HUES48 (cell line): ENCODE measurements around the gene EPHA2.

Source experiments
- H3K27ac ChIP-seq: one replicate; pipeline ENCODE4 v1.7.0; 2013; ENCODE audit warnings: low read depth, low read length, inconsistent platforms
- H3K27me3 ChIP-seq: 2 replicates; pipeline ENCODE4 v1.6.1; 2013; ENCODE audit warnings: mild to moderate bottlenecking, low read length; ENCODE audit not compliant: control insufficient read depth, insufficient read depth
- H3K36me3 ChIP-seq: 2 replicates; pipeline ENCODE4 v1.6.1; 2013; ENCODE audit warnings: low read length; ENCODE audit not compliant: control insufficient read depth, insufficient read depth
- H3K4me1 ChIP-seq: 2 replicates; pipeline ENCODE4 v1.6.1; 2013; ENCODE audit warnings: mild to moderate bottlenecking, low read length; ENCODE audit not compliant: control insufficient read depth, insufficient read depth
- H3K4me3 ChIP-seq: 2 replicates; pipeline ENCODE4 v1.5.1; 2013; ENCODE audit warnings: mild to moderate bottlenecking, low read depth, low read length
- H3K9ac ChIP-seq: 2 replicates; pipeline ENCODE4 v1.6.1; 2013; ENCODE audit warnings: mild to moderate bottlenecking, low read depth, low read length, moderate library complexity
- H3K9me3 ChIP-seq: 2 replicates; pipeline ENCODE4 v1.6.1; 2013; ENCODE audit warnings: low read length; ENCODE audit not compliant: control insufficient read depth, insufficient read depth

EPHA2 gene

DNA sequence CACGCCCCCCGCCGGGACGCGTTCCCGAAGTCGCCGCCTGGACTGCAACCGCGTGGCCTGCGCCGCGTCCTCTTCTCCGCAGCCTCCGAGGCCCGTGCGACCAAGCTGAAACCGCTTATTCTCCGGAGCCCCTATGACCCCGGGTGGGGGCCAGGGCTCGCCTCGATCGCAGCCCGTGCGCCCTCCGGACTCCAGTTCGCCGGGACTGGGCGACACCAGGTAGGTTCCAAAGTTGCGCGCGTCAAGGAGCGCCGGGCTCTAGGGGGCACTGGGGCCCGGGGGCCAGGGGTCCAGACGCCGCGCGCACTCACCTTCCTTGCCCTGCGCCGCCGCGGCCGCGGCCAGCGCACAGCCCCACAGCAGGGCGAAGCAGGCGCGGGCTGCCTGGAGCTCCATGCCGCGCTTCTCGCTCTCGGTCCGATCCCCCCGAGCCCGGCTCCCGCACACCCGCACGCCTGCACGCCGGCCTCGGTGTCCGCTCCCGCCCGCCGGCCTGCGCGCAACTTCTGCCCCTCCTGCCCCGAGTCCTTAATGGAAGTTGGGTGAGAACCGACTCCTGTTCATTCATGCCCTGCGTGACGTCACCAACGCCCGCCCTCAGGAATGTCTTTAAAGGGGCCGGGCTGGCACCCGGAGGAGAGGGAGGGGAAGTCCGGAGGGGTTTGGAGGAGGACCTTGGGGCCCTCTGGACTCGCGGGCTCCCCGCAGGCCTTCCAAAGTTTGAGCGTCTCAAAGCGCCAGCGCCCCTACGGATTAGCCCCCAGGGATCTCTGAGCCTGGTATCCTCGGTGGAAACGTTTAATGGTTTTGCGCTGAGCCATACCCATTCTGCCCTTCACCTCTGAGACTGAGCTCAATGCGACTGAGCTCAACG lies at the start of gene EPHA2:
EPHA2 (minus strand) TSS at position 533 of the 874 bp plus-strand sequence; CDS start at position 396, 137 bp downstream.
- Histone ChIP-seq H3K4me3 (peak within 1 kb of the TSS; percentile 85), H3K27ac (peak within 1 kb of the TSS; percentile 85), H3K36me3 (no peaks in the 10 kb centered on the region), H3K9me3 (no peaks in the 10 kb centered on the region), H3K9ac (peak within 1 kb of the TSS; percentile 77), H3K4me1 (peaks cover 37% of the 10 kb centered on the region), H3K27me3 (peaks cover 21% of the 10 kb centered on the region)

DNA sequence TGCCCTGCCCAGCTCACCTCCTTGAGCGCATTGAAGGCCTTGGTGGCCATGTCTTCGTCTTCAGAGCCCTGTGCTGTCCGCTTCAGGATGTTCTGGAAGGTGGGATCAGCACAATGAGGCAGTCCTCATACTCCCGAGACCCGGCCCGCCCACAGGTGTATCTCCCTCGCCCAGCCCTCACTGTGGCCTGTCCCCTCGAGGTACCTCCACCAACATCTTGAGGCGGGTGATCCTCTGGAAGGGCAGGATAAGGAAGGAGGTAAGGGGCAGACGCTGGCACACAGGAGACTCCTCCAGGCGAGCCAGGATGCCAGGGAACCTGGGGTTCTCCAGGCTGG lies 49.4 kb upstream of the EPHA2 start:
- Histone ChIP-seq H3K4me1 (peaks cover 14% of the 10 kb centered on the region; the same call in 1 of the 2 replicates), H3K9ac (no peak overlapping the region), H3K36me3 (peaks cover 38% of the 10 kb centered on the region)

DNA sequence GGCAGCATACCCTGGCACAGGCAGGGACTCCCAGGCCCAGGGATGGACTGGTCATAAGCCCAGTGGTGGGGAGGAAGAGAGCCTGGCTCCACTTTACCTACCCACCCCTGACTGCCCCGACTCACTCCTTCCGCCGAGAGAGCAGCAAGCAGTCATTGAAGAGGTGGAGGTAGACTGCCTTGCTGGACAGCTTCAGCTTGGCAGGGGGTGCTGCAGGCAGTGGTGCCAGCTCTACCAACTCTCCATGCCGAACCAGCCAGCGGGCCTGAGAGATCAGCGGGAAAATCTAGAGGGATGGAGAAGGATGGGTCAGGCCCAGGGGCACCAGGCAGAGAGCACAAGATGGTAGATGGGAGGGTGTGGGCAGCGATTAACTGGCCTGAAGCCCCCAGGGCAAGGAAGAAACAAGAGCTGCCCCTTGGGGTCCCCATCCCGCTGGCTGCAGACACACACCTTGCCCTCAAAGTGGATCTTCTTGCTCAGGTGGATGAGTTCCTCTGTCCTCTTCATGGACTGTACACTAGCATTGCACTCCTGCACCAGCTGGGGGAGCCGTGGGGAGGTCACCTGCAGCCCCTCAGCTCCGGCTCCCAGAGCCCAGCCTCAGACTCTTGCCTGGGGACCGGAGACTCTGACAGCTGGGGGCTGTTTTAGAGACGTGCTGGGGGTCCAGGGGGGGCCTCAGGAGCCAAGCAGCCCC lies 48.9 kb upstream of the EPHA2 start:
- no peak overlapping the region for H3K4me3 ChIP-seq
- no peak overlapping the region for H3K27ac ChIP-seq
- peaks cover 38% of the 10 kb centered on the region for H3K36me3 ChIP-seq
- H3K27me3 ChIP-seq: no peaks in the 10 kb centered on the region
- H3K4me1 ChIP-seq: peaks cover 13% of the 10 kb centered on the region; the same call in 1 of the 2 replicates
- H3K9me3 ChIP-seq: no peaks in the 10 kb centered on the region
- no peak overlapping the region for H3K9ac ChIP-seq

More for the DNA sequence above, 49.4 kb upstream of the EPHA2 start:
- H3K27ac ChIP-seq: no peak overlapping the region
- no peak overlapping the region for H3K4me3 ChIP-seq
- H3K9me3 ChIP-seq: no peaks in the 10 kb centered on the region
- no peaks in the 10 kb centered on the region for H3K27me3 ChIP-seq

DNA sequence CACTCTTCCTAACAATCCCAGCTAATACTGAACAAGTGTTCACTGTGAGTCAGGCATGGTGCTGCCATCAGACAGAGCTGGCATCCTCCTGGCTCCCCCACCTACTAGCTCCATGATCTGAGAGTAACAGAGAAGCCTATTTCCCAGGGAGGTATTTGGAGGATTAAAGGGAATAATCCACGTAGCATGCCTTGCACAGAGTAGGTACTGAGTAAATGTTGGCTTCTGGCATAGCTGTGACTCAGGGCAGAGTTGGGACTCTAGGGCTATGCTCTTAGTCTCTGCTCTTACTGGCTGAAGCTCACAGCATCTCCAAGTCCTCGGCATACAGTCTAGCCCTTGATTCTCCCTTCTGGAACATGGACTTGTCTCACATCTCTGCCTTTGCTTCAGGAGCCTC lies 48.3 kb upstream of the EPHA2 start:
- no peak overlapping the region for H3K9ac ChIP-seq
- no peak overlapping the region for H3K4me3 ChIP-seq
- no peaks in the 10 kb centered on the region for H3K9me3 ChIP-seq
- H3K4me1 ChIP-seq: peaks cover 13% of the 10 kb centered on the region; the same call in 1 of the 2 replicates
- no peak overlapping the region for H3K27ac ChIP-seq
- H3K36me3 ChIP-seq: peaks cover 41% of the 10 kb centered on the region
- H3K27me3 ChIP-seq: no peaks in the 10 kb centered on the region

DNA sequence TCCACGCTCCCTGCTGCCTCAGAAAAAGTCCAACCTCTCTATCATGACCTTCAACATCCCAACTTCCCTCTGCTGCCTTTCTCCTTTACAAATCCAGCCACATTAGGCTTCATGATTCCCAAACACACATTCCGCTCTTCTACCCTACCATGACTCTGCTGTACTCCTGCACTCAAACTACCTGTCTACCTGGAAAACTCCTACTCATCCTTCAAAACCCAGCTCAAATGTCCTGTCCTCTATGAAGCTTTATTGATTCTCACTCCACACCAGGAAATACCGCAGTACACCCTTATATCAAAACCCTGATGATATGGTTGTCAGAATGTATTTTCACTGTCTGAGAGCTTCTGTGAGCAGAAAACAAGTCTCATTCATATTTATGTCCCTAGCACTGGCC lies 47.7 kb upstream of the EPHA2 start:
- Histone ChIP-seq H3K36me3 (peaks cover 47% of the 10 kb centered on the region), H3K9ac (no peak overlapping the region), H3K4me3 (no peak overlapping the region), H3K27me3 (no peaks in the 10 kb centered on the region), H3K9me3 (no peaks in the 10 kb centered on the region), H3K27ac (no peak overlapping the region), H3K4me1 (peaks cover 13% of the 10 kb centered on the region; the same call in 1 of the 2 replicates)

DNA sequence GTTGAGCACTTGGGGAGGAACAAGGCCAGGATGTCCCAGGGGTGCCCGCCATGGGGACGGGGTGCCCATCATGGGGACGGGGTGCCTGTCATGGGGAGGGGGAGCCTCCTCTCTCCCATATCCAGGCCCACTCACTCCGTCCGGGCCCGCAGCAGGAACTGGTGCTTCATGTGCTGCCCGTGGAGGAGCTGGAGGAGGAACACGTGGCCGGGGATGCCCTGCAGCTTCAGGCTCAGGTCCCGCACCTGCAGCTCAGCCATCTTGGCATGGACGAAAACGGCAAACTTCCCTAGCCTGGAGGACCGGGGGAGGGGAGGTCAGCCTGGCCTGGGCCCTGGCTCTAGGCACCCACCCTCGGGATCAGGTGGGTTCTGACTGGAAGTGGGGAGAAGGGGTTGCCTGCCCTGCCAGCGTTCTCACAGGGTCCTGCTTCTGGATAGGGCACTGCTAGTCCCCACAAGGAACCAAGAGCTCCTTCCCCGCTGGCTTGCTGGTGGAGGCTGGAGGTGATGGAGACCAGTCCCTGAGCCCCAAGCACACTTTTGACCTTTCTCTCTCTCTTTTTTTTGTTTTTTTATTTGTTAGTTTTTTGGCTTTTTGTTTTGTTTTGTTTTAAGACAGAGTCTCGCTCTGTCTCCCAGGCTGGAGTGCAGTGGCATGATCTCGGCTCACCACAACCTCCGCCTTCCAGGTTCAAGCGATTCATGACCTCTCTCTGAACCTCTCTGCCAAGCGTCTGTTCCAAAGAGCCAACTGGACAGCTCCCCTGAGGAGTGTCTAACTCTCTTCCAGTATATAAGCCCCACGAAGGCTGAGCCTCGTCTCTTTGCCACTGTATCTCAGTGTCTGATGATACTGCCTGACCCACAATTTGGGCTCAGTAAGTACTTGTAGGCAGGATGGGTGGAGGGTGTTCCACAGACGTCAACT lies 46.7 kb upstream of the EPHA2 start:
- Histone ChIP-seq H3K4me3 (no peak overlapping the region), H3K36me3 (peaks cover 53% of the 10 kb centered on the region), H3K9ac (no peak overlapping the region)

DNA sequence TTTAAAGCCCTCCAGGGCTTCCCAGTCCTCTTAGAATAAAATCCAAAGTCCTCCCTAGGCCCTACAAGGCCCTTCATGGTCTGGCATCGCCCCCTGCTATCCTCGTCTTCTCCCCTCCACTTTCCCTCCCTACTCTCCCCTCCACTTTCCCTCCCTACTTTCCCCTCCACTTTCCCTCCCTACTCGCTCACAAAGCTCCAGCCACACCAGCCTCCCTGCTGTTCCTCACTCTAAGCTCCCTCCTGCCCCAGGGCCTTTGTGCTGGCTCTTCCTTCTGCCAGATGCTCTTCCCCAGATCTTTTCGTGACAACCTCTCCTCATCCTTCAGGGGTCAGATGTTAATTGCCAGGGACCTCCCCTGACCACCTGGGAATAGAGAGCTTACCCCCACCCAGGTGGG lies 43.8 kb upstream of the EPHA2 start:
- H3K4me1 ChIP-seq: no peaks in the 10 kb centered on the region
- no peaks in the 10 kb centered on the region for H3K9me3 ChIP-seq
- no peak overlapping the region for H3K9ac ChIP-seq
- peaks cover 50% of the 10 kb centered on the region for H3K36me3 ChIP-seq
- H3K4me3 ChIP-seq: no peak overlapping the region
- H3K27me3 ChIP-seq: no peaks in the 10 kb centered on the region
- no peak overlapping the region for H3K27ac ChIP-seq

More for the DNA sequence above, 46.7 kb upstream of the EPHA2 start:
- H3K27ac ChIP-seq: no peak overlapping the region
- no peaks in the 10 kb centered on the region for H3K27me3 ChIP-seq
- H3K4me1 ChIP-seq: peaks cover 5% of the 10 kb centered on the region; the same call in 1 of the 2 replicates
- no peaks in the 10 kb centered on the region for H3K9me3 ChIP-seq

DNA sequence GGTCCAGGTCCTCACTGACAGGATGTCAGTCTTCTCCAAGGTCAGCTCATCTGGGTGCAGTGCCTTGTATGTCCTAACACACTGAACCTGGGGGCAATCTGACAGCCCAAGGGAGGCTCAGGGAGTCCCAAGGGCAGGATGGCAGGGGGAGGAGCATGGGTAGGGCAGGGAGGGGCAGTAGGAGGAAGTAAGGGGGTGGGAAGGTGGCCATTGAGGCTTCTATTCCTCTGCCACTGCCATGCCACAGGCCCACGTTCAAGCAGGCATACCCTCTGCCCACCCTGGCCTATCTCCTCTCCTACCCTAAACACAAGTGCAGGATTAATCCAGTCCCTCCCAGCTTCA lies 43.3 kb upstream of the EPHA2 start:
- Histone ChIP-seq H3K4me3 (no peak overlapping the region), H3K27ac (no peak overlapping the region), H3K9ac (no peak overlapping the region), H3K9me3 (no peaks in the 10 kb centered on the region), H3K27me3 (no peaks in the 10 kb centered on the region), H3K36me3 (peaks cover 44% of the 10 kb centered on the region), H3K4me1 (no peaks in the 10 kb centered on the region)

DNA sequence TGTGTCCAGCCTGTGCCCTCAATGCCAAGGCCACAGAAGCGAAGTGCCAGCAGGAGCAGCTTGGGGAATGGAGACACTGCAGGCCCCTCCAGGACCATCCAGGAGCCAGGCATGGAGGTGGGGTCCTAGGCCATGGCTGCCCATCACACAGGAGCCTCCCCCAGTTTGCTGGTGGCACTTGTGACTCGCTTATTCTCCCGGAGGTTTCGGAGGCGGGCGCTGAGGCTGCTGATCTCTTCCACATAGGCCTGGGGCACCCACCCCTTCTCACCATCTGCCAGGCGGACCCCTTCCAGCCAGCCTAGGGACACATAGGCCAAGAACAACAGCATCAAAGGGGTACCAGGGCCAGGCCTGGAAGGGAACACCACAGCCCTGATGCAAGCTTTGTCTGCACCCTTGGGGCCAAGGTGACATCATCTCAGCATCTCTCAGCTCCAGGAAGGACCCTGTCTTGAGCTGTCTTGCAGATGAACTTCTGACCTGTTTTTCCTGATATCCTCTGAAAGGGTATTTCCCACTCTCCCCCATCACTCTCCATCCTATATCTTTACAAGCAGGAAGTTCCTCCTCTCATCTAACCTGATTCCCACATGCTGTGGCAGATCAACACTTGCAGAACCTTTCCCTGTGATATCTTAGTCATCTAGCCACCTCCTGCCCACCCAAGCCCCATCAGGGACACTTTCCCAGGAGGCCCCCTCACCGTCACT lies 42.7 kb upstream of the EPHA2 start:
- no peaks in the 10 kb centered on the region for H3K27me3 ChIP-seq

DNA sequence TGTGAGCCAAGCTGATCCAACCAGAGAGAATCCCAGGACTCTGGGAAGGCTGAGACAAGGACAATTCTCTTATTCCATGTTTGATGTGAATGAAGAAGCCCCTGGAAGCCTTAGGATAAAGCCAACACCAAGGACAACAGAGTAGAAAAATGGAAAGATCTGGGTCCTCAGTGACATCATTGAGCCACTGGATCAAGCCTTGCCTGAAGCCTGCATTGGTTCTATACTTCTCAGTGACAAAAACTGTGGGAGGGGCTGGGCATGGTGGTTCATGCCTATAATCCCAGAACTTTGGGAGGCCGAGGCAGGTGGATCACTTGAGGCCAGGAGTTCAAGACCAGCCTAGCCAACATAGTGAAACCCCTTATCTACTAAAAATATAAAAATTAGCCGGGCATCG lies 41.0 kb upstream of the EPHA2 start:
- Histone ChIP-seq H3K27ac (no peak overlapping the region), H3K4me1 (no peaks in the 10 kb centered on the region), H3K27me3 (no peaks in the 10 kb centered on the region), H3K9ac (no peak overlapping the region), H3K4me3 (no peak overlapping the region), H3K36me3 (peaks cover 26% of the 10 kb centered on the region; the same call in 1 of the 2 replicates), H3K9me3 (no peaks in the 10 kb centered on the region)

More for the DNA sequence above, 42.7 kb upstream of the EPHA2 start:
- Histone ChIP-seq H3K36me3 (peaks cover 39% of the 10 kb centered on the region), H3K4me3 (no peak overlapping the region), H3K4me1 (no peaks in the 10 kb centered on the region), H3K9me3 (no peaks in the 10 kb centered on the region), H3K9ac (no peak overlapping the region), H3K27ac (no peak overlapping the region)
